Measurements from ENCODE around the gene SYT1.

Gene SYT1

GRCh38 chr12:79183003-79183402, 318.4 kb downstream of the SYT1 start:
- H3K9me3 ChIP-seq (ENCODE audit: insufficient read depth, low read length), result no peaks in the 10 kb centered on the region
- H3K9ac ChIP-seq (ENCODE audit: low read length), result no peak overlapping the region
- no peak overlapping the region for H3K4me2 ChIP-seq (ENCODE audit: low read depth, low read length, poor library complexity, severe bottlenecking)
- H3F3A ChIP-seq (ENCODE audit: insufficient read depth), result no peaks in the 10 kb centered on the region
- H2AFZ ChIP-seq (ENCODE audit: low read depth, low read length, severe bottlenecking), result no peak overlapping the region
- TF ChIP-seq CTCF (IDR thresholded peaks at IDR 0.05; ENCODE audit: insufficient read depth, low read length, poor library complexity, severe bottlenecking) (no peak), EZH2phosphoT487 (conservative IDR thresholded peaks at IDR 0.05; ENCODE audit: low read length) (no peak)
- no peaks in the 10 kb centered on the region for H3K79me2 ChIP-seq (ENCODE audit: insufficient read depth, low read length)
- H3K27ac ChIP-seq (ENCODE audit: low read depth, low read length), result no peak overlapping the region
- no peaks in the 10 kb centered on the region for H4K20me1 ChIP-seq (ENCODE audit: low read depth, low read length)
- no peaks in the 10 kb centered on the region for H3K27me3 ChIP-seq (ENCODE audit: low read length)
- H3K9me2 ChIP-seq (replicated peaks; ENCODE audit: insufficient read depth, low read length), result no peaks in the 10 kb centered on the region
- no peak overlapping the region for H3K4me3 ChIP-seq (ENCODE audit: insufficient read depth, low read length, poor library complexity, severe bottlenecking)
- H3K36me3 ChIP-seq (ENCODE audit: low read length), result no peaks in the 10 kb centered on the region

GRCh38 chr12:79183926-79184325, 319.4 kb downstream of the SYT1 start:
- Histone ChIP-seq H3K4me2 (ENCODE audit: low read depth, low read length, poor library complexity, severe bottlenecking) (no peak overlapping the region), H3K9me2 (replicated peaks; ENCODE audit: insufficient read depth, low read length) (no peaks in the 10 kb centered on the region), H3K79me2 (ENCODE audit: insufficient read depth, low read length) (no peaks in the 10 kb centered on the region), H3K27me3 (ENCODE audit: low read length) (no peaks in the 10 kb centered on the region), H3K9me3 (ENCODE audit: insufficient read depth, low read length) (no peaks in the 10 kb centered on the region), H3F3A (ENCODE audit: insufficient read depth) (no peaks in the 10 kb centered on the region), H3K27ac (ENCODE audit: low read depth, low read length) (no peak overlapping the region), H3K4me3 (ENCODE audit: insufficient read depth, low read length, poor library complexity, severe bottlenecking) (no peak overlapping the region), H3K9ac (ENCODE audit: low read length) (no peak overlapping the region), H4K20me1 (ENCODE audit: low read depth, low read length) (no peaks in the 10 kb centered on the region), H2AFZ (ENCODE audit: low read depth, low read length, severe bottlenecking) (no peak overlapping the region), H3K36me3 (ENCODE audit: low read length) (no peaks in the 10 kb centered on the region)
- TF ChIP-seq EZH2phosphoT487 (conservative IDR thresholded peaks at IDR 0.05; ENCODE audit: low read length), result no peak
- no peak for TF ChIP-seq CTCF (IDR thresholded peaks at IDR 0.05; ENCODE audit: insufficient read depth, low read length, poor library complexity, severe bottlenecking)

GRCh38 chr12:79186506-79186905, 321.9 kb downstream of the SYT1 start:
- H3K79me2 ChIP-seq (ENCODE audit: insufficient read depth, low read length), result no peaks in the 10 kb centered on the region
- H3K9me3 ChIP-seq (ENCODE audit: insufficient read depth, low read length), result no peaks in the 10 kb centered on the region
- TF ChIP-seq EZH2phosphoT487 (conservative IDR thresholded peaks at IDR 0.05; ENCODE audit: low read length) (no peak), CTCF (IDR thresholded peaks at IDR 0.05; ENCODE audit: insufficient read depth, low read length, poor library complexity, severe bottlenecking) (no peak)

More at GRCh38 chr12:79186506-79186905, 321.9 kb downstream of the SYT1 start:
- no peak overlapping the region for H3K4me3 ChIP-seq (ENCODE audit: insufficient read depth, low read length, poor library complexity, severe bottlenecking)
- no peaks in the 10 kb centered on the region for H3K27me3 ChIP-seq (ENCODE audit: low read length)
- no peak overlapping the region for H3K27ac ChIP-seq (ENCODE audit: low read depth, low read length)
- H4K20me1 ChIP-seq (ENCODE audit: low read depth, low read length), result no peaks in the 10 kb centered on the region
- H3K9ac ChIP-seq (ENCODE audit: low read length), result no peak overlapping the region
- no peaks in the 10 kb centered on the region for H3K36me3 ChIP-seq (ENCODE audit: low read length)
- H3F3A ChIP-seq (ENCODE audit: insufficient read depth), result no peaks in the 10 kb centered on the region
- H2AFZ ChIP-seq (ENCODE audit: low read depth, low read length, severe bottlenecking), result no peak overlapping the region
- H3K9me2 ChIP-seq (replicated peaks; ENCODE audit: insufficient read depth, low read length), result no peaks in the 10 kb centered on the region
- no peak overlapping the region for H3K4me2 ChIP-seq (ENCODE audit: low read depth, low read length, poor library complexity, severe bottlenecking)
